Activated CD8-positive, alpha-beta memory T cell treated with anti-CD3 and anti-CD28 coated beads, Interleukin-2, amount 50 U/mL, for 1 hour (primary cell): Measurements from ENCODE around the gene SLC6A12.

Experiments used
- DNase-seq: peaks from one replicate; pipeline ENCODE4 v3.0.0-alpha.2; 2020; ENCODE audit errors: extremely low read depth

The SLC6A12 gene

DNA sequence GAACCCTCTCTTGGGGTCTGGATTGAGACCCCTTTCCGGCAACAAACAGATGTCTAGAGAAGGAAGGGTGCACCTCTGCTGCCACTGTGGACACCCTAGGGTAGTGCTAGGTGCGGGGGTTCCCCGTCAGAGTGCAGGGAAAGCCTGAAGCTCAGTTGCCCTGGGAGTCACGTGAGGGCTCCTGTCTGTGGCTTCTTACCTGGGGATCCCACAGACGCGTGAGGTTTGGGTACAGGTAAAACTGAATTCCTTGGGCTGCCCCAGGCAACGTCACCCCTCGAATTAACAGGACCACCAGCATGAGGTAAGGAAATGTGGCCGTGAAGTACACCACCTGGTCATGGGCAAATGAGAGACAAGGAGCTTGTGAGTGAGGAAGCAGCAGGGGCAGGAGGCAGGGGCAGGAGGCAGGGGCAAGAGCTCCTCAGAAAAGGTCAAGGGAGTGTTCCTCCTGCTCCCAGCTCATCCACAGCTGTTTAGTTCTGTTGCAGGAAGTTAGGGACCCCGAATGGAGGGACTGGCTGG lies 21.0 kb upstream of the SLC6A12 start:
- no peak for DNase-seq

- DNase-seq: no peak
Observed at GRCh38 chr12:234019-234418, 20.1 kb upstream of the SLC6A12 start.

DNA sequence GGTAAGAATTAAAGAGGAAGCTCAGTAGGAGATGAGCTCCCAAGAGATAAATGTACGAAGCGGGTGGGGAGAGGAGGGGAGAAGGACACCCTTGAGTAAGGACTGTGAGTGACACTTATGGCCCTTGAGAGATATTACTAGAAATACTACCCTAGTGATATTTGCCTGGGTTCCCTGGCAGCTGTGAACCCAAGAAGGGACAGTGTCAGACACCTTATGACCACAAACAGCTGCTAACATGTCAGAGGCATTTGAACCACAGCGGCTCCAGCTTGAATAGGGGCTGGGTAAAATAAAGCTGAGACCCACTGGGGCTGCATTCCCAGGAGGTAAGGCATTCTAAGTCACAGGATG lies 19.6 kb upstream of the SLC6A12 start:
- DNase-seq: no peak

- DNase-seq: no peak
Observed at GRCh38 chr12:232731-233614, 19.0 kb upstream of the SLC6A12 start.

DNA sequence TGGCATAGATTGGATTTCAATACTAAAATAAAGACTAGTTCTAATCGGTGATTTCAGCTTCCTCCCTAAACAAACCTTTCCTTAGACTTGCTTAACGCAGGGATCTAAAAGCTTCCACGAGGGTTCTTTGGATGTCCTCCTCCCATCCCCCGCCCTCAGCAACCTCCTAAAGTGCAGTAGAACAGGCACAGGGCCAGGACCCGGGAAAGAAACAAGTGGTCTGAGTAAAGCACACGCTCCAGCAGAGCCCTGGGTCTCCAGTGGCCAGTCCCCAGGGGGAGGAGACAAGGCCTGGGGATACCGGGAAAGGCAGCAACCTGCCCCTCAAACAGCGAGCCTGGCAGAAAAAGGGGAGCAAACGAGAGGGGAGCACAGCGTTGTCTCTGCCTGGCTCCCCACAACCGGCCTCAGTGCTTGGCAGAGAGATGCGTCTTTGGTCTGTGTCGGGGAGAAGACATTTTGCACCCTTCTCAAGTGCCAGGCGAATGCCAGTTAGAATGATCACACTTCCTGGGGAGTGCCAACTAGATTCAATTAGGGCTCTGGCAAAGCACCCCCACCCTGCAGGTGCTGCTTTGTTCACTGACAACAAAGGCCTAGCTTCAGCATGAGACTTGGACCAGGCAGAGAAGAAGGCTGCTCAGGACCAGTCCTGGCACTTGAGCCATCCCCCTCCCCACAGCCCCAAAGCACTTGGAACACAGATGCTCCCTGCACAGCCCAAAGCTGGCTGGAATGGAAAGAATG lies 17.1 kb upstream of the SLC6A12 start:
- no peak for DNase-seq

DNA sequence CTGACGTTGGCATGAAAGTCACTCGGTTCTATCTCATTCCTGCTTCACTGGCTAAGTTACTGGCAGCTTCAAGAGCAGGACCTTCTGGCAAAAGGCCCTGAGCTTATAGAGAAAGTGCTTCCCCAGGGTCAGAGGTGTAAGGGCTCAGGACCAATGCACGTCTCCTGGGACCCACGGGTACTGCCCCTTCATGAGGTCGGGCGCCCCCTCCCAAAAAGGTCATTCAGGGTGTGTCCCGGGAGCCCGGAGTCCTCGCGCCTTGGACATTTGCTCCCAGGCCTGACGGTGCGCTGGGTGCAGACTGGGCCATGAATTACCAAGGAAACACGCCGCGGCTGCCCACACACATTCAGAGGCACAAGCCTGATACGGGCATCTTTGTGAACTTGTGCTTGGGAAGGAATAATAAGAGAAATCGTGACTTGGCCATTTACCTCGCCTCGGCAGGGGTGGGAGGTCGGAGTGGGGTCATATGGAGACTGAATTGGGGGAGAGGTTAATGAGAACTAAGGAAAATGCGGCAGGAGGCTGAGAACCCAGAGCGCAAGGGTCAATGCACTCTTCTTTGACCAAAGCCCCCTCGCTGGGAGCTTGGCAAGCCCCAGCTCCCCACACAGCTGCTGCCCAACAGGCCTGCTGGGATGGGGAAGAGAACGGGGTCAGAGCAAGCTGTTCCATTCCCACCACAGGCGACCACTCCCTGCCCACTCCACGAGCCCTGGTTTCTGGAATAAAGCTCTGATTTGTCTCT lies 15.7 kb upstream of the SLC6A12 start:
- no peak for DNase-seq

GRCh38 chr12:228846-229200 lies 14.9 kb upstream of the SLC6A12 start:
- DNase-seq: no peak

- no peak for DNase-seq
Observed at GRCh38 chr12:227923-228845, 14.2 kb upstream of the SLC6A12 start.

DNA sequence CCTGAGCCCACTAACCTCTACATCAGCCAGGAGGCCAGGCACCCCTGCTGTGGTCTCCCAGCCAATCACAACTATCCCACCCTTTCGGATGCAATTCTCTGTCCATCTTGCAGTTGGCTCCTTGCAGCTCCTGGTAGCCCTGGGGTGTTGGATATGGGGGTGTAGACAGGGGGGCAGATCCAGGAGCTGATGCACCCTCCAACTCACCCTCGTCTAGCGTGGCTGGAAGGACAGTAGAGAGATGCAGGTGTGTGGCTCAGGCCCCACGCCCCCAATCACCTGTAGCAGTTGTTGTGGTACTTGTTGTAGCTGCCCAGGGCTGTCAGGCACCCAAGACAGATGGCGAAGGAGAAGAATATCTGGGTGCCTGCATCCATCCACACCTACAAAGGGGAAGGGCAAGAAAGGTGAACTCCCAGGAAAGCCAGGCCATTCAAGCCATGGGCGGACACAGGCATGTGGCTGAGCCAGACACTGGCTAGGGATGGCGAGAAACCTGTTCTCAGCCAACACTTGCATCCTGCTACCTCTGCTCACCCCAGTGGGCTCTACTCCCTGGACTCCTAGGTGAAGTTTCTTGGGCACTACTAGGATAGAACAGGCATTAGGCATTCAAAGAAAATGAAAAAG lies 13.4 kb upstream of the SLC6A12 start:
- DNase-seq: no peak

GRCh38 chr12:226401-226800 lies 12.4 kb upstream of the SLC6A12 start:
- DNase-seq: no peak

DNA sequence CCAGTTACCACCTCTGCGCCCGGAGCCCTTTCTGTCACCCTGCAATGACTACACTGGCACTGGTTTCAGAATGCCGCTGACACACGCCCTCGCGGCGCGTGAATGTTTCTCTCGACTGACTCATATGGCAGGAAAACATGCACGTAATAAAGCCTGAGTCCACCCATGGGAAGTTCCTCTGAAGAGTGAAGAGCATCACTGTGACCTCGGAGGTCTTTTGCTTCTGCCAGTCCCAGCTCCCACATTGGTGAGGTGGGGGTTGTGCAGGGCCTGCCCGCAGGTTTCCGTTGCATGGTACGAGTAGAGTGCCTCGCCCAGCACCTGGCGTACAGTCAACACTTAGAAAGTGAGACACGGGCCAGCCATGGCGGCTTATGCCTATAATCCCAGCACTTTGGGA lies 11.1 kb upstream of the SLC6A12 start:
- no peak for DNase-seq

DNA sequence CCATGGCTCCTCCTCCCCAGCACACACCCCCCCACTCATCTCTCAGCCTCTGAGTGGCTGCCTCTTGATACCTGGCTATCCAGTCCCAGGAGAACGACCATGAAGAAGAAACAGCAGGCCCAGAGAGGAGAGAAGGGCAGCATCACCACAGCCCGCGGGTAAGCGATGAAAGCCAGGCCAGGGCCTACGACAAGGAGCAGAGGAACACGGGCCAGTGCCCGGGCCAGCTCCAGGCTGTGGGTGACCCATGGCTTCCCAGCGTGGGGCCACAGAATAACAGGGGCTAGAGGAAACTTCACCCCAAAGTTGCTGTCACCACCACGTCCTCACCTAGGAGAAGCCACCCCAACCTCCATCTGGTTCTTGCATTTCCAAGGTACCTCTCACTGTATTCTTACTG lies 10.4 kb upstream of the SLC6A12 start:
- DNase-seq: no peak

- no peak for DNase-seq
Observed at GRCh38 chr12:223841-224240, 9.9 kb upstream of the SLC6A12 start.

- DNase-seq: no peak
Observed at GRCh38 chr12:221736-222135, 7.8 kb upstream of the SLC6A12 start.

GRCh38 chr12:220946-221550 lies 7.1 kb upstream of the SLC6A12 start:
- no peak for DNase-seq

- DNase-seq: no peak
Observed at GRCh38 chr12:220491-220890, 6.5 kb upstream of the SLC6A12 start.

GRCh38 chr12:219891-220352 lies 6.0 kb upstream of the SLC6A12 start:
- DNase-seq: no peak

GRCh38 chr12:218728-219590 lies 5.0 kb upstream of the SLC6A12 start:
- DNase-seq: no peak

DNA sequence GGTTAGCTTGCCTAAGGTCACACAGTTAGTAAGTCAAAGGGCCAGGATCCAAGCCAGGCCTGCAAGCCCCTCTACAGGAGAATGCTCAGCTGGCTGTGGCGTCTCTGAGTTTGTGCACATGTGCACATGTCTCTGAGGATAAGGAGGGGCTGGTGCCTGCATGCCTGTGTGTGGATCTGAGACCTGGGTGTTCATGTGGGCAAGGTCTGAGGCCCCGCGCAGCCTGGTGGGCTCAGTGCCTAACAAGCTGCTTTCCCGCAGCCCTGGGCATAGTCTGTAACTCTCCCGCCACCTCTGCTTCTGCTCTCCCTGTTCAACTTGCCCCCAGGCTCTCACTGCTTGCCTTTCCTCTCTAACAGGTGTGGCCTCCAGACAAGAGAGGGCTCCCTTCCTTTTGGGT lies 4.3 kb upstream of the SLC6A12 start:
- no peak for DNase-seq
